ENCODE results near the gene FLNB. TPM values are rescaled to one million over a fixed set of nuclear protein-coding genes. Genes with fewer than 3 reads are reported as not detected.

FLNB gene
- total and polyA plus RNA-seq, 2 of the 13 experiments (the other 11 are each of a cell fraction or from before 2014, with no cell fraction given): 106 to 130 TPM

DNA sequence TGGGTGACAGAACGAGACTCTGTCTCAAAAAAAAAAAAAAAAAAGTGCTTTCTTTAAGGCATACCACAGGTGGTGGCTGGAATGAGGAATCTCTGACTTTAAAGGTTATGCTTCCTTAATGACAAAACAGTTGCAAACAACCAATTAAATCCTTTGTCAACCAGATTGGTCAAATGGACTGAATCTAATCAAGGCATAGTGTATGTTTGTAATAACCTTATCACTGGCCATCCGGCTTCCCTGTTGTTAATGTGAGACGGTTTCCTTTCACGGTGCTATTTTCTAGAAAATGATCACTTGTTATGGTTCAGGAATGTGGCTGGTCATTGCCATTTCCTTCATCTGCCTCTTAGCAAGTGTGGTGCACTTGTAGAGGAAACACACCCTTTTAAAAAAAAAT lies 75.9 kb downstream of the FLNB start:
- intact Hi-C loops (cut with micrococcal nuclease; ENCODE audit: unreplicated experiment): no loop called here
- peaks cover 3% of the 10 kb centered on the region; the same call in 1 of the 2 replicates for H4K20me1 ChIP-seq (ENCODE audit: insufficient read depth, low read length)
- peaks cover 48% of the 10 kb centered on the region for H3K79me2 ChIP-seq (ENCODE audit: insufficient read depth, low read length)
- H3K27ac ChIP-seq (ENCODE audit: extremely low read length, insufficient read depth, low read length): no peak overlapping the region
- DNase-seq (ENCODE audit: low spot score) (no peak), FAIRE-seq (no peak), ATAC-seq (no peak)
- WGBS (ENCODE audit: low lambda C conversion rate): 97% methylated on average over 4 of the region's 4 CpGs
- no peak overlapping the region for H3K4me2 ChIP-seq (ENCODE audit: low read depth, low read length)
- no peak overlapping the region for H2AFZ ChIP-seq (ENCODE audit: low read length)
- peaks cover 32% of the 10 kb centered on the region for H3K4me1 ChIP-seq (ENCODE audit: insufficient read depth, low read length)
- ChIA-PET CTCF (ENCODE audit: low intra/inter-chr PET ratio, low total read pairs) (no interaction called here), POLR2A (no interaction called here)
- in situ Hi-C loops (cut with HindIII; ENCODE audit: extremely low pct_ligation_motif_present, low pct_unique_long_range_greater_than_20kb): no loop called here
- no TSS peak for BruUV-seq (replicated peaks)
- H3K9me3 ChIP-seq (ENCODE audit: low read length): no peaks in the 10 kb centered on the region
- no peaks in the 10 kb centered on the region for H3K27me3 ChIP-seq (ENCODE audit: control insufficient read depth in 1 of 2, insufficient read depth in 2 of 2, low read length in 2 of 2)
- H3K4me3 ChIP-seq (replicated peaks in 1 of 3; ENCODE audit: insufficient read depth in 1 of 3, low read depth in 2 of 3, low read length in 3 of 3): no peak overlapping the region
- peaks cover 27 to 68% of the 10 kb centered on the region in 2 experiments for H3K36me3 ChIP-seq (replicated peaks in 1 of 2; ENCODE audit: control insufficient read depth in 1 of 2, insufficient read depth in 2 of 2, low read length in 2 of 2)
- H3K9ac ChIP-seq (ENCODE audit: insufficient read depth, low read depth, low read length): no peak overlapping the region
- TF ChIP-seq ZNF7 (CRISPR knock-in tag; IDR thresholded peaks at IDR 0.05): no peak
- TF ChIP-seq, protein P1, sequence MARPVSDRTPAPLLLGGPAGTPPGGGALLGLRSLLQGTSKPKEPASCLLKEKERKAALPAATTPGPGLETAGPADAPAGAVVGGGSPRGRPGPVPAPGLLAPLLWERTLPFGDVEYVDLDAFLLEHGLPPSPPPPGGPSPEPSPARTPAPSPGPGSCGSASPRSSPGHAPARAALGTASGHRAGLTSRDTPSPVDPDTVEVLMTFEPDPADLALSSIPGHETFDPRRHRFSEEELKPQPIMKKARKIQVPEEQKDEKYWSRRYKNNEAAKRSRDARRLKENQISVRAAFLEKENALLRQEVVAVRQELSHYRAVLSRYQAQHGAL (CRISPR knock-in tag; IDR thresholded peaks at IDR 0.05; ENCODE audit: not compliant biosample characterization): no peak
- TF ChIP-seq FOXO1 (CRISPR knock-in tag; IDR thresholded peaks at IDR 0.05): no peak
- no peak for TF ChIP-seq ZSCAN12 (CRISPR knock-in tag; IDR thresholded peaks at IDR 0.05)
- TF ChIP-seq, protein P2, sequence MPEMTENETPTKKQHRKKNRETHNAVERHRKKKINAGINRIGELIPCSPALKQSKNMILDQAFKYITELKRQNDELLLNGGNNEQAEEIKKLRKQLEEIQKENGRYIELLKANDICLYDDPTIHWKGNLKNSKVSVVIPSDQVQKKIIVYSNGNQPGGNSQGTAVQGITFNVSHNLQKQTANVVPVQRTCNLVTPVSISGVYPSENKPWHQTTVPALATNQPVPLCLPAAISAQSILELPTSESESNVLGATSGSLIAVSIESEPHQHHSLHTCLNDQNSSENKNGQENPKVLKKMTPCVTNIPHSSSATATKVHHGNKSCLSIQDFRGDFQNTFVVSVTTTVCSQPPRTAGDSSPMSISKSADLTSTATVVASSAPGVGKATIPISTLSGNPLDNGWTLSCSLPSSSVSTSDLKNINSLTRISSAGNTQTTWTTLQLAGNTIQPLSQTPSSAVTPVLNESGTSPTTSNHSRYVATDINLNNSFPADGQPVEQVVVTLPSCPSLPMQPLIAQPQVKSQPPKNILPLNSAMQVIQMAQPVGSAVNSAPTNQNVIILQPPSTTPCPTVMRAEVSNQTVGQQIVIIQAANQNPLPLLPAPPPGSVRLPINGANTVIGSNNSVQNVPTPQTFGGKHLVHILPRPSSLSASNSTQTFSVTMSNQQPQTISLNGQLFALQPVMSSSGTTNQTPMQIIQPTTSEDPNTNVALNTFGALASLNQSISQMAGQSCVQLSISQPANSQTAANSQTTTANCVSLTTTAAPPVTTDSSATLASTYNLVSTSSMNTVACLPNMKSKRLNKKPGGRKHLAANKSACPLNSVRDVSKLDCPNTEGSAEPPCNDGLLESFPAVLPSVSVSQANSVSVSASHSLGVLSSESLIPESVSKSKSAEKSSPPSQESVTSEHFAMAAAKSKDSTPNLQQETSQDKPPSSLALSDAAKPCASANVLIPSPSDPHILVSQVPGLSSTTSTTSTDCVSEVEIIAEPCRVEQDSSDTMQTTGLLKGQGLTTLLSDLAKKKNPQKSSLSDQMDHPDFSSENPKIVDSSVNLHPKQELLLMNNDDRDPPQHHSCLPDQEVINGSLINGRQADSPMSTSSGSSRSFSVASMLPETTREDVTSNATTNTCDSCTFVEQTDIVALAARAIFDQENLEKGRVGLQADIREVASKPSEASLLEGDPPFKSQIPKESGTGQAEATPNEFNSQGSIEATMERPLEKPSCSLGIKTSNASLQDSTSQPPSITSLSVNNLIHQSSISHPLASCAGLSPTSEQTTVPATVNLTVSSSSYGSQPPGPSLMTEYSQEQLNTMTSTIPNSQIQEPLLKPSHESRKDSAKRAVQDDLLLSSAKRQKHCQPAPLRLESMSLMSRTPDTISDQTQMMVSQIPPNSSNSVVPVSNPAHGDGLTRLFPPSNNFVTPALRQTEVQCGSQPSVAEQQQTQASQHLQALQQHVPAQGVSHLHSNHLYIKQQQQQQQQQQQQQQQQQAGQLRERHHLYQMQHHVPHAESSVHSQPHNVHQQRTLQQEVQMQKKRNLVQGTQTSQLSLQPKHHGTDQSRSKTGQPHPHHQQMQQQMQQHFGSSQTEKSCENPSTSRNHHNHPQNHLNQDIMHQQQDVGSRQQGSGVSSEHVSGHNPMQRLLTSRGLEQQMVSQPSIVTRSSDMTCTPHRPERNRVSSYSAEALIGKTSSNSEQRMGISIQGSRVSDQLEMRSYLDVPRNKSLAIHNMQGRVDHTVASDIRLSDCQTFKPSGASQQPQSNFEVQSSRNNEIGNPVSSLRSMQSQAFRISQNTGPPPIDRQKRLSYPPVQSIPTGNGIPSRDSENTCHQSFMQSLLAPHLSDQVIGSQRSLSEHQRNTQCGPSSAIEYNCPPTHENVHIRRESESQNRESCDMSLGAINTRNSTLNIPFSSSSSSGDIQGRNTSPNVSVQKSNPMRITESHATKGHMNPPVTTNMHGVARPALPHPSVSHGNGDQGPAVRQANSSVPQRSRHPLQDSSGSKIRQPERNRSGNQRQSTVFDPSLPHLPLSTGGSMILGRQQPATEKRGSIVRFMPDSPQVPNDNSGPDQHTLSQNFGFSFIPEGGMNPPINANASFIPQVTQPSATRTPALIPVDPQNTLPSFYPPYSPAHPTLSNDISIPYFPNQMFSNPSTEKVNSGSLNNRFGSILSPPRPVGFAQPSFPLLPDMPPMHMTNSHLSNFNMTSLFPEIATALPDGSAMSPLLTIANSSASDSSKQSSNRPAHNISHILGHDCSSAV (CRISPR knock-in tag; IDR thresholded peaks at IDR 0.05; ENCODE audit: borderline replicate concordance): no peak
- no peak for TF ChIP-seq ZNF121 (CRISPR knock-in tag; IDR thresholded peaks at IDR 0.05)
- no peak for TF ChIP-seq CREM (IDR thresholded peaks at IDR 0.05)
- no peak for TF ChIP-seq CREM (CRISPR knock-in tag; IDR thresholded peaks at IDR 0.05)
- no peak for TF ChIP-seq SMARCC2 (IDR thresholded peaks at IDR 0.05)
- TF ChIP-seq RNF2 (conservative IDR thresholded peaks at IDR 0.05; ENCODE audit: low read depth): no peak
- TF ChIP-seq, protein P3, sequence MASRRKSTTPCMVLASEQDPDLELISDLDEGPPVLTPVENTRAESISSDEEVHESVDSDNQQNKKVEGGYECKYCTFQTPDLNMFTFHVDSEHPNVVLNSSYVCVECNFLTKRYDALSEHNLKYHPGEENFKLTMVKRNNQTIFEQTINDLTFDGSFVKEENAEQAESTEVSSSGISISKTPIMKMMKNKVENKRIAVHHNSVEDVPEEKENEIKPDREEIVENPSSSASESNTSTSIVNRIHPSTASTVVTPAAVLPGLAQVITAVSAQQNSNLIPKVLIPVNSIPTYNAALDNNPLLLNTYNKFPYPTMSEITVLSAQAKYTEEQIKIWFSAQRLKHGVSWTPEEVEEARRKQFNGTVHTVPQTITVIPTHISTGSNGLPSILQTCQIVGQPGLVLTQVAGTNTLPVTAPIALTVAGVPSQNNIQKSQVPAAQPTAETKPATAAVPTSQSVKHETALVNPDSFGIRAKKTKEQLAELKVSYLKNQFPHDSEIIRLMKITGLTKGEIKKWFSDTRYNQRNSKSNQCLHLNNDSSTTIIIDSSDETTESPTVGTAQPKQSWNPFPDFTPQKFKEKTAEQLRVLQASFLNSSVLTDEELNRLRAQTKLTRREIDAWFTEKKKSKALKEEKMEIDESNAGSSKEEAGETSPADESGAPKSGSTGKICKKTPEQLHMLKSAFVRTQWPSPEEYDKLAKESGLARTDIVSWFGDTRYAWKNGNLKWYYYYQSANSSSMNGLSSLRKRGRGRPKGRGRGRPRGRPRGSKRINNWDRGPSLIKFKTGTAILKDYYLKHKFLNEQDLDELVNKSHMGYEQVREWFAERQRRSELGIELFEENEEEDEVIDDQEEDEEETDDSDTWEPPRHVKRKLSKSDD (CRISPR knock-in tag; IDR thresholded peaks at IDR 0.05; ENCODE audit: low read depth): no peak
- no peak for TF ChIP-seq ZNF460 (CRISPR knock-in tag; IDR thresholded peaks at IDR 0.05; ENCODE audit: borderline replicate concordance)
